Suppressor macrophage treated with lipopolysaccharide for 1 hour (primary cell): ENCODE data around the gene LHB.
"Not testable (repeated sequence)": the region's sequence is repeated elsewhere in the genome, so short reads cannot be mapped to it uniquely, and the experiment has no call there.

Source experiments
- DNase-seq, 3 donors: peaks; one replicate each; pipeline ENCODE4 v3.0.0-alpha.2; 2020 to 2022

The LHB gene

GRCh38 chr19:49038111-49038510 lies 21.2 kb upstream of the LHB start:
- not testable (repeated sequence) for DNase-seq

GRCh38 chr19:49036815-49037214 lies 19.9 kb upstream of the LHB start, which contains the start of gene CGB1:
Gene CGB1 (minus strand): TSS chr19:49036895. CDS start chr19:49036711, 184 bp downstream.
- peak; percentile 46 to 56 (median 55) for DNase-seq

DNA sequence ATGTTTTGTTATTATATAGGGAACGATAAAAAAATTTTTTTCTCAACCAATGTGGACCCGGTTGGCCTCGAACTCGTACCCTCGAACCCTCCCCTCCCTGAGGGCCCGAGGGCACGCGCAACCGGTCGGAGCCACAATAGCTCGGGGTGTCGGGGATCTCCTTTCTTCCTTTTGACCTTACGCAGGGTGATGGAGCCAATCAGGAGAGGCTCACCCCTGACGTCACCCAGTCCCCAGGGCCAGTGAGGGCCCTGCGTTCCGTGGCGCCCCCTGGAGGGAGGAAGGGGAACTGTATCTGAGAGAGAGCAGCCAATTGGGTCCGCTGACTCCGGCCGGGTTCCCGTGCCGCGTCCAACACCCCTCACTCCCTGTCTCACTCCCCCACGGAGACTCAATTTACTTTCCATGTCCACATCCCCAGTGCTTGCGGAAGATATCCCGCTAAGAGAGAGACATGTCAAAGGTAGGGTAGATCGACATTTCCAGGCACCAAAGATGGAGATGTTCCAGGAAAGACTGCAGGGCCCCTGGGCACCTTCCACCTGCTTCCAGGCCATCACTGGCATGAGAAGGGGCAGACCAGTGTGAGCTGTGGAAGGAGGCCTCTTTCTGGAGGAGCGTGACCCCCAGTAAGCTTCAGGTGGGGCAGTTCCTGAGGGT lies 14.9 kb upstream of the LHB start, which contains the start of gene CGB2:
TSS of gene CGB2 (plus strand) at position 249 of the 660 bp plus-strand sequence. CDS start at position 455, 206 bp downstream.
- peak; percentile 44 to 57 (median 57) for DNase-seq

- DNase-seq = not testable (repeated sequence)
Measured at GRCh38 chr19:49030323-49030722, 13.4 kb upstream of the LHB start.

- DNase-seq = not testable (repeated sequence)
Measured at GRCh38 chr19:49029749-49030148, 12.9 kb upstream of the LHB start.

DNA sequence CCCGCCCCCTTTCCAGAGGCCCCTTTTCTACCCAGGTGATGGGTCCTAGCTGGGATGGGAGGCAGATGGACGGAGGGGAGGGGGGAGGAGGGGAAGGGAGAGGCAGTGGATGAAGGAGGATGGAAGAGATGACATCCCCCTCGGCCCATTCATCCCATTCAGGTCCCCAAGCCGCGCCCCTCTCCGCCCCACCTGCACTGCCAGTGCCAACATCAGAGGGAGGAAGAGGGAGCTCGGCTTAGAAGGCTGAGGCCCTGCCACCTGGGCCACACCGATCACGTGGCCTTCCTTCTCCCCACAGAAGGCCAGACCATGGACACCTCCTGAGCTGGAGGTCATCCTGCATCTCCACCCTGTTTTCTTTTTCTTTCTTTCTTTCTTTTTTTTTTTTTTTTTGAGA lies 11.8 kb upstream of the LHB start:
- not testable (repeated sequence) for DNase-seq

- not testable (repeated sequence) for DNase-seq
Measured at GRCh38 chr19:49025599-49025998, 8.7 kb upstream of the LHB start.

GRCh38 chr19:49025088-49025487 lies 8.2 kb upstream of the LHB start:
- DNase-seq = not testable (repeated sequence)

- DNase-seq = not testable (repeated sequence)
Measured at GRCh38 chr19:49024233-49024632, 7.3 kb upstream of the LHB start, which contains the start of gene CGB3. Gene CGB3 (minus strand): TSS chr19:49024333. CDS start chr19:49023971, 362 bp downstream.

GRCh38 chr19:49022116-49022515 lies 5.2 kb upstream of the LHB start:
- peak; percentile 48 to 62 (median 51) for DNase-seq

DNA sequence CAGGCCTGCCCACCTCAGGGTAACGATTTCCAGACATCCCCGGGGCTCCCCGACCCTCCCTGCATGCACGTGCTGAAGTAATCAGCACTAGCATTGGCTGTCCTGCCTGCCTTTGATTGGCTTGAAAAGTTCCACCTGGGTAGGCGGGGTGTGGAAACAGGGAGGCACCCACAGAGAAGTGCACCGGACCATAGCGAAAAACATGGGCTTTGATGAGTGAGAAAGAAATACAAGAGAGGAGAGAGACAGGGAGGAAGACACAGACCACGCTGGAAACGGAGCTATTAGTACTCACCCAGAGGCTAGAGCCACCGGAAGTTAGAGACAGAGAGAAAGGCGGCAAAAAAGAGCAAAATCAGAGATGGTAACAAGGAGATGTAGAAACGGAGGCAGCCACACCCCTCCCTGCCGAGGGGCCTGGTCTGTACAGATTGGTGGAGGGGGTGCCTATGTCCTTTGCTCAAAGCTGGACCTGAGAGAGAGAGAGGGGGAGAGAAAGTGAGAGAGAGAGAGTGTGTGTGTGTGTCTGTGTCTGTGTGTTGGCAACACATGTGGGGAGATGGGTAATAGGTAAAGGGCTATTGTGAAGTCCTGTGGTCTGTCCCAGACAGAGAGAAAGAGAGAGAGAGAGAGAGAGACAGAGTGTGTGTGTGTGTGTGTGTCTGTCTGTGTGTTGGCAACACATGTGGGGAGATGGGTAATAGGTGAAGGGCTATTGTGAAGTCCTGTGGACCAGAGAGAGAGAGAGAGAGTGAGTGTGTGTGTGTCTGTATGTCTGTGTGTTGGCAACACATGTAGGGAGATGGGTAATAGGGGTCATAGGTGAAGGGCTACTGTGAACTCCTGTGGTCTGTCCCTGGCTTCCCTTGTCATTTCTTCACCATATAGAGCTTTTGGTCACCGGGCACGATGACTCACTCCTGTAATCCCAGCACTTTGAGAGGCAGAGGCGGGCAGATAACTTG lies 4.3 kb upstream of the LHB start:
- peak; percentile 47 to 61 (median 54) for DNase-seq

GRCh38 chr19:49020342-49020741 lies 3.5 kb upstream of the LHB start:
- no peak for DNase-seq

DNA sequence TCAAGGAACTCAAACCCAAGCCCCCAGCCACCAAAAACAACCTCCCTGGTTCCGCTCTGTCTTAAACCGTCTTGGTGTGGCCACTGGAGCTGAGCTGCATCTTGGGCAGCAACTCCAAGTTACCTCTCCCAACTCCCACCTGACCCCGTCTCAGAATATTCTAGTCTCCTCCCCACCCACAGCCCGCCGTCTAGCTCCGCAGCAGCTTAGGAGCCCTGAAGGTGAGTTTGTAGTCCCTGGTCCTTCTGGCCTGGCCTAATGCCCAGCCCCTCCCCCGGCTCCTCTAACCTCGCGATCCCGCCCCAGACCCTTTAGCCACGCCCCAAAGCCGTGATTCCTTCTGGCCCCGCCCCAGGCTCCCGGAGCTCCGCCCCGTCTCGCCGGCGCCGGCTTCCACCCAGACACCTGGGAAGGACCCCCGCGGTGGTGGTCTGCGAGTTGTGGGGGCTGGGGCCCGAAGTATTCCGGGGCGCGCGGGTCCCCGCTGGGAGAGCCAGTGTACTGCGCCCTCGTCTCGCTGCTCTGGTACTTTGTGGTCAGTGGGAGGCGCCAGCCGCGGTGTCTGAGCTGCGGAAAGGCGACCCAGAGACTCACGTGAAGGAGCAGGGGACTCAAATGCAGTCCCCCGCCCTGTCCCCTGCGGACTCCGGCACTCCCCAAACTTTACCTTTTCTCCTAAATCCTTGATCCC lies 2.5 kb upstream of the LHB start:
- peak; percentile 45 to 77 (median 59) for DNase-seq

DNA sequence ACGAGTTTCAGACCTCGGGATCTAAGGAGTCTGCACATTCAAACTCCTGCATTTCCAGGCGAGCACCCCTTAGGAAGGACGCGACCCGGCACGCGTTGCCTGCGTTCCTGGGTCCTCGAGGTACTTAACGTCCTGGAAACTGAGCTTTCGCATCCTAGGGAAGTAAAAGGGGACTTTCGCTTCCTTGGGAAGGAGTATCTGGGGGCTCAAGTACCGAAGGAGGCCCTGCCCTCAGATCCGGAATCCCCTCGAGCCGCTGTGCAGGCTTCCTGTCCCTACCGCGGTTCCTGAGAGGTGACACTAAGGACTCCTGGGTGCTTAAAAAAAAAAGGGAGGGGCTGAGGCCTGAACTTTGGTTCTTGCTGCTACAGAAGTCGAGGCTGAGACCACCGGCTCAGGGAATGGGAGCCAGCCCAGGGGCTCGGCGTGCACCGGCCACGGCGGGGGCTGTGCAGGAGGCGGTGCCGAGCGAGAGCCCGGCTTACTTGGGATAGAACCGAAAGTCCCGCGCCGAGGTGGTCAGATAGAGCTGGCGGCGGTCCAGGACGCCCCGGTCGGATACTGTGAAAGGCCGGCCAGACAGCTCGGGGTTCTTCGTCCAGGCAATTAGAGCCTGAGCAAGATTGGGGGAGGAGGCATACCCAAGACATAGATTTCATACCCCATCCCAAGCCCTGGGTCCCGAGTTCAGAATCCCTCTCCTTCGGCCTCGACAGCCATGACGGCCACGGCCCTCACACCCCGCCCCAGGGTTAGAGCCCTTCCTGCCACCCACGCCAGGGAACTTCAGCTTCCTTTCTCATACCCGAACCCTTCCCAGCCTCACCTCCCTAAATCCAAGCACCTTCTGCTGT lies 1.7 kb upstream of the LHB start:
- DNase-seq = peak in 1 of 3 donors; percentile 26

DNA sequence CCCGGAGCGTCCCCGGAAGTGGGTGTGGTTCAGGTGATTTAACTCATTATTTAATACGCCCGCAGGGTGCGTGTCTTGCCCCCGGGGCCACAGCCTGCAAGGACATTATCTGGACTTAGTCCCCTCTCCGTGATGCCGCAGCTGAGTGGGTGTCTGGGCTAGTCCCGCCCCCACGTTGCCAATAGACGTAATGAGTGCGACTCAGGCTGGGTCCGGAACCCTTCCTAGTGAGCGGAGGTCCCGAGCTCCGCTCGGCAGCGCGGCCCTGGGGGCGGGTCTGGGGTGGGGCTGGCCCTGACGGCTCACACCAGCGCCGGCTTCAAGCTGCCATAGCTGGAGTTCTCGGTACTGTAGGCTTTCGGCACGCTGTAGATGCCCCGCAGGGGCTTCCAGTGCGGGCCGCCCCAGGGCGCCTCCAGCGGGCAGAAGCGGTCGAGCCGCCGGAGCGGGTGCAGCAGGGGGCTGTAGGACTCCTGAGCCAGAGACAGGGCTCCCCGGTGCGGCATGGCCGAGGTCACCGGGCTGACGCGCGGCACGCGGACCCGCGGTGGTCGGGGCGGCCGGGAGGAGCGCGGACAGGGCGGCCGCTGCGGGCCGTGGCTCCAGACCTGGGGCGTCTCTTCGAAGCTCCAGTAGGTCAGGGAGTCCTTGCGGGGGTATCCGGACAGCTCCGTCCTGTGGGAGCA lies 918 bp upstream of the LHB start:
- DNase-seq = peak; percentile 64 to 77 (median 70)

GRCh38 chr19:49016067-49016839 lies 638 bp downstream of the LHB start:
- DNase-seq = no peak

GRCh38 chr19:49014870-49015255 lies 2.0 kb downstream of the LHB start:
- no peak for DNase-seq

DNA sequence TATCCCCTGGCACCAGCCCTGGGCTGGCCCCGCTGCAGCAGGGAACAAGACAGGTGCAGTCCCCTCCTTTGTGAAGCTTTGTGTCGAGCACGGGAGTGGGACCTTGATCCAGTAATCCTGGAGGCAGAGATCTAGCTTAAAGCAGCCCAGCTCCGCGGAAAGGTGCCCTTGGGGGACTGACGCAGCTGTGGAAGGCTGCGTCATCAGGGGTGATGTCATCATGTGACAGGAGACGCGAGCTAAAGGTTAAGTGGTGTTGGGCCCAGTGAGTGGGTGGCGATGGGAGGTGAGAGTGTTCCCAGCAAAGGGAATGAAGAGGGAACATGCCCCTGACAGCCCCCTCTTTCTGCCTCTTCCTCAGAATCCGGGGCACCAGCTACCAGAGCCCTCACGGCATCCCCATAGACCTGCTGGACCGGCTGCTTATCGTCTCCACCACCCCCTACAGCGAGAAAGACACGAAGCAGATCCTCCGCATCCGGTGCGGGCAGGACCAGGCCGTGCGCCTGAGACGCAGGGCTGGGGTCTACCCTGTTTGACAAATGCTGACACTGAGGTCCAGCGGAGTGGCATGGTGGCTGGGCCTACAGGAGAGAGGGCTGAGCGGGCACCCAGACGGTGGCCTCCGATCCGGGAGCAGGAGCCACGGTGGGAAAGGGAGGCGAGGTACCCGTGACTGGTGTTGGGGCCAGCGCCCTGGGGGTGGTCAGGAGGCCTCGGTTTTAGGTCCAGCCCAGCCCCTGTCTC lies 2.6 kb downstream of the LHB start:
- DNase-seq = no peak

DNA sequence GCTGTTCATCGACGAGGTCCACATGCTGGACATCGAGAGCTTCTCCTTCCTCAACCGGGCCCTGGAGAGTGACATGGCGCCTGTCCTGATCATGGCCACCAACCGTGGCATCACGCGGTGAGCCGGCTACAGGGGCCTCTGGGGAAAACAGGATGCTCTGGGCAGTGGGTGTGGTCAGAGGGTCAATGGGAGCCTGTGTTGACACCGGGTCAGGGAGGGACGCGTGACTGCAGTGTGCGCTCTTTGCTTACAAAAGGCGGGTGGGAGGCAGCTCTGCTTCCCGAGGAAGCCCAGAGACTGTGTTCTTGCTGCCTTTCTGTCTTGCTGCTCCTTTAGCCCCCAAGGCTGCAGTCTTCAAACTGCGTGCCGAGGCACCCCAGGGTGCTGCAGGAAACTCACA lies 5.7 kb downstream of the LHB start:
- DNase-seq = no peak

GRCh38 chr19:49010453-49010852 lies 6.4 kb downstream of the LHB start:
- DNase-seq = no peak
